Limb (tissue), 2 donors: Measurements from ENCODE around the gene SMCP.
A peak's percentile ranks its signal among the peaks of the same experiment; 100 is the strongest.

Source experiments
- DNase-seq, 2 donors: peaks; one replicate each; pipeline ENCODE4 v3.0.0-alpha.2; 2016; ENCODE audit errors: extremely low spot score in 2 of 2

Gene SMCP

GRCh38 chr1:152878042-152878441, at the start of gene SMCP:
SMCP (plus strand) TSS chr1:152878322; CDS start chr1:152884423, 6,101 bp downstream.
- DNase-seq = no peak

GRCh38 chr1:152836870-152837269, 41.3 kb upstream of the SMCP start:
- DNase-seq = no peak

- no peak for DNase-seq
Measured at GRCh38 chr1:152842556-152842955, 35.6 kb upstream of the SMCP start, which contains the start of gene LCE6A. LCE6A (plus strand) TSS chr1:152842856; CDS start chr1:152843521, 665 bp downstream.

- no peak for DNase-seq
Measured at GRCh38 chr1:152855661-152856060, 22.5 kb upstream of the SMCP start.

GRCh38 chr1:152858062-152858461, 20.1 kb upstream of the SMCP start:
- DNase-seq = no peak

GRCh38 chr1:152859696-152860095, 18.4 kb upstream of the SMCP start, which contains the start of gene LCE7A:
LCE7A (plus strand) TSS chr1:152859996; CDS start chr1:152860698, 702 bp downstream.
- no peak for DNase-seq

- DNase-seq = no peak
Measured at GRCh38 chr1:152860129-152860528, 18.0 kb upstream of the SMCP start.

- no peak for DNase-seq
Measured at GRCh38 chr1:152861374-152861773, 16.7 kb upstream of the SMCP start.

- no peak for DNase-seq
Measured at GRCh38 chr1:152864443-152864842, 13.7 kb upstream of the SMCP start.

GRCh38 chr1:152866321-152866720, 11.8 kb upstream of the SMCP start:
- DNase-seq = no peak

GRCh38 chr1:152869808-152870419, 8.2 kb upstream of the SMCP start:
- DNase-seq = peak; percentile 56 to 62

GRCh38 chr1:152870831-152871730, 7.0 kb upstream of the SMCP start:
- DNase-seq = no peak

GRCh38 chr1:152871731-152872126, 6.4 kb upstream of the SMCP start:
- no peak for DNase-seq

- peak in 1 of 2 donors; percentile 6 for DNase-seq
Measured at GRCh38 chr1:152873495-152873894, 4.6 kb upstream of the SMCP start.

GRCh38 chr1:152876827-152877226, 1.3 kb upstream of the SMCP start:
- no peak for DNase-seq

- no peak for DNase-seq
Measured at GRCh38 chr1:152879559-152880198, 1.6 kb downstream of the SMCP start.

- no peak for DNase-seq
Measured at GRCh38 chr1:152880316-152880715, 2.2 kb downstream of the SMCP start.

GRCh38 chr1:152880907-152881306, 2.8 kb downstream of the SMCP start:
- DNase-seq = no peak

GRCh38 chr1:152884085-152884484, 6.0 kb downstream of the SMCP start:
- no peak for DNase-seq

- DNase-seq = no peak
Measured at GRCh38 chr1:152884506-152884905, 6.4 kb downstream of the SMCP start.

- DNase-seq = no peak
Measured at GRCh38 chr1:152884966-152885624, 7.0 kb downstream of the SMCP start.

- DNase-seq = peak in 1 of 2 donors; percentile 5
Measured at GRCh38 chr1:152886085-152886484, 8.0 kb downstream of the SMCP start.
